Embryonic facial prominence (tissue), 1 donor: ENCODE measurements around the gene CYP19A1.
A peak's percentile ranks its signal among the peaks of the same experiment; 100 is the strongest.

Experiments
- DNase-seq: peaks from one replicate; pipeline ENCODE4 v3.0.0-alpha.2; 2016; ENCODE audit errors: extremely low spot score

The CYP19A1 gene

DNA sequence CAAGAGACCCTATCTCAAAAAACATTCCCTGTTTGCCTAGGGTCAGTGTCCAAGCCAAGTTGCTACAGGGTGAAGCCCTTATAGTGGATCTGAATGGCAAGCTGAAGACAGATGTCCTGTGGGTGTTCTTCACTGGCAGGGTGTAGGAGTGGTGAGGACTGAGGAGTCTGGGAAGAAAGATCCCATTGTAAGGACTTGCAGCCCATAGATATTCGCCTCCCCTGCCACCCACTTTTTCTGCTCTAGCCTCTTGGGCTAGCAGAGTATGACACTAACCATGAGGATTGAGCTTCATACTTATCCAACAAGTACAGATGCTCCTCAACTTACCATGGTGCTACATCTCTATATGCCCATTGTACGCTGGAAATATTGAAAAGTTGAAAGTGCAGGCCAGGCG is 13.2 kb downstream of the CYP19A1 start:
- DNase-seq: no peak

DNA sequence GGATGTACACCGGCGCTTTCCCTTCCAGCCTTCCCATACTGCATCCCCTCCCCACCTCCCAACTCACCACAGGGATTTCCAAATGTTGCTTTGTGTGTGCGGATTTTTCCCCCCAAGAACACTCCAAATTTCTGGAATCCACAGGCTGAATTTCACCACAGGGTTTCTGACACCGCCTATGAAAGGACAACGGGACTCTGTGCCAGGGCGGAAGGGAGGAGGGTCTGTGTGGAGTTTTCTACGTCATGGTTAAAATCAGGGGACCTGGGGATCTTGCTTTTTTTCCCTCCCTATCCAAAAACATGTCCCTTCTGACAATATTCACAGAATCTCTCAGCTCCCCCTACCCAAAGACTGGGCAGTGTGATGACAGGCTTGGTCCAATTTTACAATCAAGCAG is 14.6 kb downstream of the CYP19A1 start:
- no peak for DNase-seq

DNA sequence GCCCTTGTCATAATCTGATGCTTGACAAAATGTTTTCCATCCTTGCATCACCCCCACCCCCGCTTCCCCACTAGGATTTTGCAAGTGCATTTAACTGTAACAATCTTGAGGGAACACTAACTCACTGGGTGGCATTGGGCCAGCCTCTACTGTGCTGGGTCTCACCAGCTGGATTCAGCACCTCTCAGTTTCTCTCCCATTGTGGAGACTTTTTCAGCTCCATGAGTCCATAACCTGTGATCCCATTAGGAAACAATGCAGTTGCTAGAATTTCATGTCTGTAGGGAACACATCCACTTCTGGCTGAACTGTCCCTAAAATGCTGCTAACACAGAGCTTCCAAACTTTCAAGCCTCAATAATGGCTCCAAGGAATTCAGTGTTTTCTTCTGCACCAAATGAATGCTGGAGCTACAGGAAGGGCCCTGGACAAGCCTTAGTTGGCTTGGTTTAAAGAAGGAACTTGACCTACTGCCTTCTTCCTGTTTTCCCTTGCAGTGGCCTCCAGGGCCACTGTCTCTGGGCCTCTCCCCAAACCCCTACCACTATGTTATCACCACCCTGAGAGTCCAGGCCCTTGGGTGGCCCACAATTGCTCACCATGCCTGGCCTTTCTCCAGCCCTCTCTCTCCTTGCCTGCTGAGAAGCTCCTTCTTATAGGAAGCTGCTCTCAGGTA is 15.6 kb downstream of the CYP19A1 start:
- DNase-seq: no peak

GRCh38 chr15:51321316-51321715 is 17.1 kb downstream of the CYP19A1 start:
- no peak for DNase-seq

GRCh38 chr15:51320843-51321242 is 17.6 kb downstream of the CYP19A1 start:
- no peak for DNase-seq

- DNase-seq: no peak
Measured at GRCh38 chr15:51319539-51319938, 18.9 kb downstream of the CYP19A1 start.

DNA sequence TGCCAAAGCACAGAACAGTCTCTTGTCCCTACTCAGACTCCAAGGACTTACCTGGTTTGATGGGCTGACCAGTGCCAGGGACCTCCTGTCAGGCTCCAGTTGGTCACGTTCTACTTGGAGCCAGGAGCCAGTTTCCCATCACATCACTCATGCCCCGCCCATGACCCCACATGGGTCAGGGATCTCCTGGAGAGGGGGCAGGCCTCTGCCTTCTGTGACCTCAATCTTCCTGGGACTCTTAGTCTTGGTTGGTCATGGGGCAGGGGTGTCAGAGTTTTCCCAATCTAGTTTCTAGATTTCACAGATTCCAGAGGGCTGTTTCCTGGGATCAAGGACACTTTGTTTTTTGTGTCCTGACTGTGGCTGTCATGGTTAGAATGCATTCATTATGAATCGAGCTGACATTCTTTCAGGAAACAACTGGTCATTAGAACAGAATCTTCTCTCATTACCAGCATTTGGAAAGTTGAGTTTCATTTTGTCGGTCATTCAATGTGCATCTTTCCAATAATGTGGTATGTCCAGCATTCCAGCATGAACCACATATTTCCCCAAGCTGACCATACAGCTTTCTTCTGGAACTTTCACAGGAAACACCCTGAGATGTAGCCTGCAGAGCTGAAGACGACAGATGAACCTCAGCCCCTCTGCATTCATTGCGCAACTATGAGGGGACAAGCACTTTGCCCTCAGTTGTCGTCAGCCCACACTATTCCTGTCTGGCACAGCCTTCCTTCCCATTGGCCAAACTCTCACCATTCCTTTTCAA is 19.8 kb downstream of the CYP19A1 start:
- no peak for DNase-seq

DNA sequence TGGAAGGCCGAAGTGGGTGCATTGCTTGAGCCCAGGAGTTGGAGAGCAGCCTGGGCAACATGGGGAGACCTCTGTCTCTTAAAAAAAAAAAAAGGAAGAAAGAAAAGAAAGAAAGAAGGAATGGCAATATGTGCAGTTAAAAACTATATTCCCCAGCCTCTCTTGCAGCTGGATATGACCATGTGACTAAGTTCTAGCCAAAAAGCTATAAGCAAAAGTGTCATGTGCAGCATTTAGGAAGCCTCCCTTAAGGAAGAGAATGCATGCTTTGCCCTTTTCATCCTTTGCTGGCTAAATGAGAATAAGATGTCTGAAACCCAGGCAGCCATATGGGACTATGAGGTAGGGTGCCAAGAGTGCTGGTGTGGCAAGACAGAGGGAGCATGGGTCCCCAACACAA is 21.8 kb downstream of the CYP19A1 start:
- no peak for DNase-seq

- DNase-seq: no peak
Measured at GRCh38 chr15:51315726-51316125, 22.7 kb downstream of the CYP19A1 start.

DNA sequence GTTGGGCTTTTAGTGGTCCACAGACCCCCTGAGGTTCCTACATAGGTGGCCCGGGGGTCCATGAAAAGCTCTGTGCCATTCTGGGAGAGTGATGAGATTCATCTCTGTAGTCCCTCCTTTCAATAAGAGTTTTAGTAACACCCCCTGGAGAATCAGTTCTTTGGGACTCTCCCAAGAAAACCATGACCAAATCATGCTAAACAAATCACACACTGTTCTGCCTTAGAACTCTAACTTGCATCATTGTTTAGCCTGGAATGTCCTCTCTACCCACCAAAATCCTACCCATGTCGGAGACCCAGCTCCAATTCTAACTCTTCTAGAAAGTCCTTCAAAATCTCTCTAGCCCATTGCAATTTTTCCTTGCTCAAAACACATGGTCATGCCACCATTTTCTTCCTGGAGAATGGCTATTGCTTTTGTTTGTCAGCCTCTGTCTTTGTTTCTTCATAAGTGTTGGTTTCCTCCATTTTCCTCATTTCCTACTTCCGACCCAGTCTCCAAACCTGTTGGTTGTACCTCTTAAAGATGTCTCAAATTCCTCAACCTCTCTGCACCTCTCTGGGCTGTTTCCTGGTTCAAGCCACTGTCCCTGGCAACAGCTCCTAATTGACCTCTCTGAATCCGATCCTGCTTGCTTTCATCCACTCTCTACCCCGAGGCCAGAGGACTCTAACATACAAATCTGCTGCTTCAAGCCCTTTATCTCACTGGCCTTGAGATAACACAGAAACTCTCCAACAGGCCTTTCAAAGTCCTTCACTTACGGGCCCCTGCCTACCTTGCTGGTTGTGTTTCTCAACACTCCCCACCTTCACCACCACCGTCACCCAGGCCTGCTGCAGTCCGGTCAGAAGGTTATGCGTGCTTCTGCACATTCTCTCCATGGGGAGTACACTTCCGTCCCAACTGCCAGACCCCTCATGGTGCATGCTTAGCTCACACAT is 23.7 kb downstream of the CYP19A1 start:
- no peak for DNase-seq

GRCh38 chr15:51313644-51314280 is 24.6 kb downstream of the CYP19A1 start:
- DNase-seq: no peak

GRCh38 chr15:51313074-51313393 is 25.4 kb downstream of the CYP19A1 start:
- DNase-seq: no peak

GRCh38 chr15:51312166-51313073 is 26.0 kb downstream of the CYP19A1 start:
- DNase-seq: peak; percentile 25

- DNase-seq: no peak
Measured at GRCh38 chr15:51311510-51311909, 26.9 kb downstream of the CYP19A1 start.

DNA sequence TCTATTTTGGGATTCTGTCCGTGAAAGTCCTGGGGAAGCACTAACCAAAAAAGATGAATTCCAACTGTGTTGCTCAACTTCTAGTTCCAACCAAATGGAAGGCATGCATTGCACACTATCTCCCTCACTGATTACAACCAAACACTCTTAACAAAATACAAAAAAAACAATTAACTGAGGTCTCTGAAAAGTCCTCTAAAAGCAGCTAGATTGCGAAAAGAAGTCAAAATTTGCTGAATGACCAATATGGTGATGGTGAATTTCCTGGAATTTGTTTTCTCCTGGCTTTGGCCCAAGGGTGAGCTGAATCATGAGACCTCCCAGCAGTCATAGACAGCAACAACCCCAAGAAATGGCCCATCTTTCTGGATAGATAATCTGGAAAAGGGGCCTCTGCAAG is 28.3 kb downstream of the CYP19A1 start:
- no peak for DNase-seq

- no peak for DNase-seq
Measured at GRCh38 chr15:51307811-51308210, 30.6 kb downstream of the CYP19A1 start.

- DNase-seq: no peak
Measured at GRCh38 chr15:51307325-51307724, 31.1 kb downstream of the CYP19A1 start.

DNA sequence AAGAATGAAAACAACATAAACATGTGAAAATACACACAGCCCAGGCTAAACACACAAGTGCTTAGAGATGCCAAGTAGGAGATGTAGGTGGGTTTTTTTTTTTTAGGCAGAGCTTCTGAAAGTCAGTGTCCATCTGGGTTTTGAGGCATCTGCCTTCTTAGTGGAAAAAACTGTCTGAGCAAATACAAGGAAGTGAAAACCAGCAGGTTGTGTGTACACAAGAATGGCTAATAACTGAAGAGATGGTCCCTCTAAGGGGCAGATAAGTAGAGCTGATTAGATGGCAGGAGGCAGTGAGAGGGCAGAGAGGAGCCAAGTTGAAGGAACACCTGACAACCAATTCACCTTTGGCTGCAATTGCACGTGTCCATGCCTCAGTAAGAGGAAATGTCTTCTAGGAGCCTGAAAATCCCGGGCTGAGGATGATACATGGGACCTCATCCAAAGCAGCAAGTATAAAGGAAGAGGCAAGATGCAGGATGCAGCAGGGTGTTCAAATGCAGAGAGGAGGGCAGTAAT is 34.9 kb downstream of the CYP19A1 start:
- DNase-seq: no peak

- no peak for DNase-seq
Measured at GRCh38 chr15:51302480-51302879, 35.9 kb downstream of the CYP19A1 start.

GRCh38 chr15:51299187-51300015 is 39.0 kb downstream of the CYP19A1 start:
- DNase-seq: no peak
